GM23248 (cell line): Measurements from ENCODE around the gene SNTG2.

Experiments used
- EZH2 ChIP-seq: fragments of 200-600 bp; sonication (generic); IDR thresholded peaks from 2 replicates; pipeline ENCODE4 v1.6.1; 2018; ENCODE audit warnings: antibody characterized with exemption, mild to moderate bottlenecking; ENCODE audit not compliant: insufficient read depth, poor library complexity, severe bottlenecking
- EZH2phosphoT487 ChIP-seq: fragments of 200-600 bp; sonication (generic); IDR thresholded peaks from 2 replicates; pipeline ENCODE4 v1.6.1; 2018; ENCODE audit warnings: antibody characterized with exemption, moderate library complexity, mild to moderate bottlenecking, low read depth; ENCODE audit not compliant: insufficient read depth

GRCh38 chr2:1060372-1060771, 109.7 kb downstream of the SNTG2 start:
- TF ChIP-seq EZH2 (no peak), EZH2phosphoT487 (no peak)
